SH-SY5Y (cell line): ENCODE data around the gene GATAD1.

Experiments
- GATA2 ChIP-seq: IDR thresholded peaks from 2 replicates; pipeline ENCODE4 v1.6.1; 2011; ENCODE audit warnings: mild to moderate bottlenecking, low read depth, low read length
- GATA3 ChIP-seq: IDR thresholded peaks from 2 replicates; pipeline ENCODE4 v1.6.1; 2011; ENCODE audit warnings: low read depth, mild to moderate bottlenecking, low read length, moderate library complexity

DNA sequence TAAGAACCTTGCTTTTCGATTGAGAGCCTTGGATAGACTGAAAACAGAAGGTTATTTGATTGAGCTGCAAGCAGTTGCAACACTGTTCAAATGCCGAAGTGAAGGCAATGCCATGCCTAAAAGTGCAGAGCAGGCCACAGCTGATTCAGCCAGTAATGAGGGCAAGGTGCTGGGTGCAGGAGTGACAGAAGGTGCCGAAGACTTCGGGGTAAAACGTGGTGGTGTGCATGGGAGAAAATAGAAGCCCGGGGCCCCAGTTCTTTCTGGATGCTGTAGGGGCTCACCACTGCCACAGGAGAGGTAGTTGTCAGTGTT, 43.6 kb upstream of the GATAD1 start:
- TF ChIP-seq GATA3 (no peak), GATA2 (no peak)
